DMS153 treated with DMSO at 0.1 percent for 48 hours (cell line): ENCODE data around the gene DGCR8.

Source experiments
- DNase-seq: peaks from one replicate; lab custom pipeline; 2025; ENCODE audit not compliant: unreplicated experiment; lab: John Stamatoyannopoulos, UW

DGCR8 gene

GRCh38 chr22:20135806-20136602 is 56.0 kb downstream of the DGCR8 start:
- no peak for DNase-seq

- DNase-seq, result no peak
These were observed 56.5 kb downstream of the DGCR8 start for GRCh38 chr22:20136603-20136873.

- DNase-seq, result no peak
These were observed 57.1 kb downstream of the DGCR8 start for GRCh38 chr22:20137113-20137512.

GRCh38 chr22:20137671-20138416 is 57.8 kb downstream of the DGCR8 start:
- DNase-seq, result no peak

DNA sequence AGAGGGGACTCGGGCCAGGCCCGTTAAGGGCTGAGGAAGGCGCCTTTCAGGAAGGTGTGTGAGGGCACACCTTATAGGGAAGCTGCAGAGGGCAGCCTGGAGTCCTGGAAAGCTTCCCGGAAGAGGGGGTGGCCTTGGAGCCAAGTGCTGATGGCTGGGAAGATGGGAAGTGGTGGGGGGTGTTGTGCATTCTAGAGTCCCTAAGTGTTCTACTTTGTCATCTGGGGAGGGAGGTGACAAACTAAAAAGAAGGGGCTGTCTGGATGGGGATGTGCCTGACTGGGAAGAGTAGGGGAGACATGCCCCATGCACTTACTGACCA is 58.3 kb downstream of the DGCR8 start:
- no peak for DNase-seq

- DNase-seq, result no peak
These were observed 58.8 kb downstream of the DGCR8 start for GRCh38 chr22:20138868-20139267.

DNA sequence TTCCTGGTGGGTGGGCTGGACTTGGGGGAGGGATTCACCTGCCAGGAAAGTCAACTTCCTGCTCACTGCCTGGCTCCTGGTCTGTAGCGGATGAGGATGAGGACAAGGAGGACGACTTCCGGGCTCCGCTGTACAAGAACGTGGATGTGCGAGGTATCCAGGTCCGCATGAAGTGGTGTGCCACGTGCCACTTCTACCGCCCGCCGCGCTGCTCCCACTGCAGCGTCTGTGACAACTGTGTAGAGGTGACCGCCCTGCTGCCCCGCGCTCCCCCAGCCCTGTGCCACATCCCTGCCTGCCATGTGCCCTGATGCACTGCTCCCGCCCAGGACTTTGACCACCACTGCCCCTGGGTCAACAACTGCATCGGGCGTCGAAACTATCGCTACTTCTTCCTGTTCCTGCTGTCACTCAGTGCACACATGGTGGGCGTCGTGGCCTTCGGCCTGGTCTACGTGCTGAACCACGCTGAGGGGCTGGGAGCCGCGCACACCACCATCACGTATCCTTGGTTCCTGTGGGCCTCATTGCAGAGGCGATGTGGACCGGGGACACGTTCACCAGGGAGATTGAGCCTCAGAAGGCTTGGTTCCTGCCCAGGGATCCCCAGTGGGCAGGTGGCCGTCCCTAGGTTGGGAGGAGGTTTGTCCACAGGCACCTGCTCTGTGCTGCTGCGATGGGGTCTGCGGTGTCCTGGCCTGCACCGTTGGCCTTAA is 59.5 kb downstream of the DGCR8 start:
- DNase-seq, result no peak

DNA sequence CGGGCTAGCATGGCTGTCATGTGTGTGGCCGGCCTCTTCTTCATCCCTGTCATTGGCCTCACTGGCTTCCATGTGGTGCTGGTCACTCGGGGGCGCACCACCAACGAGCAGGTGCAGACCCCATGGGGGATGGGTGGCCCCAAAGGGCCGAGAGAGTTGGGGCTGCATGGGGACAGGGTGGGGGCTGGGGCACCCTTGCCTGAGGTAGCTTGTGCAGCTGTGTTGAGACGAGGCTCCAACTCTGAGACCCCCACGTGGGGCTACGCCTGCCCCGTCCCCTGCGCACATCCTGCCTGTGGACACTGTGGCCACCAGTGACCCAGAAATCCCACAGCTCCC is 60.0 kb downstream of the DGCR8 start:
- DNase-seq, result no peak

- DNase-seq, result no peak
These were observed 60.5 kb downstream of the DGCR8 start for GRCh38 chr22:20140521-20140964.

- DNase-seq, result no peak
These were observed 61.4 kb downstream of the DGCR8 start for GRCh38 chr22:20141186-20142077.

- DNase-seq, result no peak
These were observed 62.9 kb downstream of the DGCR8 start for GRCh38 chr22:20142711-20143621.

- DNase-seq, result no peak
These were observed 64.0 kb downstream of the DGCR8 start for GRCh38 chr22:20143883-20144665.

DNA sequence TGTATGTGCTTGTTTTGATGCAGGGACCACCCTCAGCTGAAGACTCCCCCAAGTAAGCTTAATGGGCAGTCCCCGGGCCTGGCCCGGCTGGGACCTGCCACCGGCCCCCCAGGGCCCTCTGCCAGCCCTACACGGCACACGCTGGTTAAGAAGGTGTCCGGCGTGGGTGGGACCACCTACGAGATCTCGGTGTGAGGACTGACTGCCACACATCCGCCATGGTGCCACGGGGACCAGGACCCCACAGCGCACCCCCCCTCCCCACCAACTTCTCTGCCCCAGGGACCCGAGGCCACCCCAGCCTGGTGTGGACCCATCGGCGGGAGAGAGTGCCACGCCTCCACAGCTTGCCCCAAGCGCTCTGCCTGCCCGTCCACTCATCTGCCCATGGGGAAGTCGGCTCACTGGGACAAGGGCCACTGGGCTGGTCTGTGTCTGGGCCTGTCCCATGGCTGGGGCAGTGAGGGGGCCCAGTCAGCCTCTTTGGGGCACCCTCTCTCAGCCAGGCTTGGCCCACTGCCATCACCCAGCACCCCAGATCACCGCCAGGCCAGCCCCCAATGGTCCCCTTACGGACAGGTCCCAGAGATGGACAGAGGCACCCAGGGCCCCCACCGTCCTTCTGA is 65.3 kb downstream of the DGCR8 start:
- DNase-seq, result no peak

GRCh38 chr22:20145832-20146223 is 65.8 kb downstream of the DGCR8 start:
- DNase-seq, result no peak

GRCh38 chr22:20146777-20147176 is 66.7 kb downstream of the DGCR8 start:
- DNase-seq, result no peak

DNA sequence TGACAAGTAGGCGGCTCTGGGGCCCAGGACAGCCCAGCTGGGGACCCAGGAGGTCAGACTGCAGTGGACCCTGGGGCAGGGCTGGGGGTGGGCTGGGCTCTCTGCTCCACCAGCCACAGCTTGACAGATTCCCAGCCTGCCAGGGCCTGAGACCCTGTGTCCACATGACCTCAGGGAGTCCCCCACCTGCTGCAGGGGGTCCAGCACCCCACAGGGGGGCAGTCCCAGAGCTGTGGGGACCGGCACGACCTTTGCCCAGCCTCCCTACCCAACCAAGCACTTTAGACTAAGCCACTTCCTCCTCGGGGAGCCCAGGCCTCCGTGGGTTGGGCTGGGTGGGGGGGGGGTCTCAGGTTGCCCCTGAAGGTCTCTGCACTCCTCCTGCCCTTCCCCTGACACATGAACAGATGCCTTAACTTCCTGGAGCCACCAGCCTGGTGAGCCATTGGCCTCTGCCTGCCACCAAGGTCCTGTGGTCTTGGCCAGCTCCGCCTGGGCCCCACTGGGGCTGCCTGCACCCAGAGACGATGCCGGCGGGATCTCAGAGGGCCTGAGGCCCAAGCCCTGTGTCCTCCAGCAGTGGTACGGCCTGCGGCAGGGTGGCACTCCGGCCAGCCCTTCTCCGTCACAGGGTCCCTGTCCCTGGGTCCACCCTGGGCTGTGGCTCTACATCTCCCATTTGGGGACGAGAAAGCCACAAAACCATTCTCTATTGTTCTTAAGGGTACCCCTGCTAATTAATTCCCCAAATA is 67.4 kb downstream of the DGCR8 start:
- no peak for DNase-seq

DNA sequence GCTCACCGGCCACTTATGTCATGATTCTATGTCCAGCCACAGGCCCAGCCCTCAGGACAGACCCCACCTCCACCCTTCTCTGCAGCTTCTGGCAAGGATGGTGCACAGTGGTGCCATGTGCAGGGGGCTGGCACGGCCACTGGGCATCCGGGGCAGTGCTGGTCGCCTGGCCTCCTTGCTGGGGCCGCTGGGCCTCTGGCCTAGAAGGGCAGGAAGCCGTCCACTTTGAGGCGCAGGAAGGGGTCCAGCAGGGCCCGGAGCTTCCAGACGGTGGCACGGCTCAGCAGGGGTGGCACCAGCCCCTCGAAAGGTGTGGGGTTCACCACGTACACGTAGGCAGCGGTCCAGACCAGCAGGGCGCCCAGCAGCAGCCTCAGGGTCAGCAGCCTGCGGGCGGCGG is 68.4 kb downstream of the DGCR8 start:
- no peak for DNase-seq
